H9 (cell line): ENCODE measurements around the gene PTPRN2. TPM values are rescaled to one million over a fixed set of nuclear protein-coding genes. Genes with fewer than 3 reads are reported as not detected.

Source experiments
- DNase-seq: peaks from one replicate; pipeline ENCODE4 v3.0.0-alpha.2; 2017
- H2AFZ ChIP-seq: one replicate; pipeline ENCODE4 v1.6.1; 2013; ENCODE audit warnings: mild to moderate bottlenecking, low read length, control low read depth, moderate library complexity
- H2AK5ac ChIP-seq: 2 replicates; pipeline ENCODE4 v1.6.1; 2013; ENCODE audit warnings: low read length, control low read depth, mixed read lengths; ENCODE audit not compliant: insufficient read length
- H2BK120ac ChIP-seq: one replicate; pipeline ENCODE4 v1.6.1; 2013; ENCODE audit warnings: low read depth, mild to moderate bottlenecking, low read length, control low read depth, inconsistent platforms; ENCODE audit not compliant: poor library complexity, severe bottlenecking
- H2BK12ac ChIP-seq: 2 replicates; pipeline ENCODE4 v1.6.1; 2013; ENCODE audit warnings: low read length, control low read depth, mixed read lengths, low read depth; ENCODE audit not compliant: insufficient read length
- H2BK15ac ChIP-seq: 2 replicates; pipeline ENCODE4 v1.6.1; 2013; ENCODE audit warnings: low read depth, low read length, control low read depth
- H2BK20ac ChIP-seq: one replicate; pipeline ENCODE4 v1.6.1; 2013; ENCODE audit warnings: low read depth, mild to moderate bottlenecking, low read length, control low read depth, inconsistent platforms; ENCODE audit not compliant: poor library complexity, severe bottlenecking
- H2BK5ac ChIP-seq: 2 replicates; pipeline ENCODE4 v1.6.1; 2013; ENCODE audit warnings: low read length, control low read depth, mixed read lengths; ENCODE audit not compliant: insufficient read length
- H3K14ac ChIP-seq: 2 replicates; pipeline ENCODE4 v1.6.1; 2013; ENCODE audit warnings: low read length, control low read depth; ENCODE audit not compliant: insufficient read depth
- H3K18ac ChIP-seq: 2 replicates; pipeline ENCODE4 v1.6.1; 2013; ENCODE audit warnings: low read depth, mild to moderate bottlenecking, mixed read lengths, low read length, control low read depth; ENCODE audit not compliant: insufficient read length
- H3K23ac ChIP-seq: 2 replicates; pipeline ENCODE4 v1.6.1; 2013; ENCODE audit warnings: low read length, control low read depth, mixed read lengths, low read depth; ENCODE audit not compliant: insufficient read length
- H3K23me2 ChIP-seq: 2 replicates; pipeline ENCODE4 v1.6.1; 2013; ENCODE audit warnings: low read depth, mild to moderate bottlenecking, mixed read lengths, low read length, control low read depth; ENCODE audit not compliant: insufficient read length, poor library complexity, severe bottlenecking
- H3K27ac ChIP-seq: 2 replicates; pipeline ENCODE4 v1.5.1; 2013; ENCODE audit warnings: low read length, control low read depth, mixed read lengths, low read depth; ENCODE audit not compliant: insufficient read length
- H3K27me3 ChIP-seq: 2 replicates; pipeline ENCODE4 v1.6.1; 2013; ENCODE audit warnings: low read length, control low read depth, inconsistent platforms; ENCODE audit not compliant: insufficient read depth
- H3K4ac ChIP-seq: 2 replicates; pipeline ENCODE4 v1.6.1; 2013; ENCODE audit warnings: low read depth, mild to moderate bottlenecking, control low read depth, inconsistent platforms, low read length, moderate library complexity
- H3K4me1 ChIP-seq: 2 replicates; pipeline ENCODE4 v1.6.1; 2013; ENCODE audit warnings: low read length, control low read depth, inconsistent platforms; ENCODE audit not compliant: insufficient read depth
- H3K4me2 ChIP-seq: 2 replicates; pipeline ENCODE4 v1.6.1; 2013; ENCODE audit warnings: low read length, control low read depth, mixed read lengths; ENCODE audit not compliant: insufficient read length, insufficient read depth
- H3K56ac ChIP-seq: 2 replicates; pipeline ENCODE4 v1.6.1; 2013; ENCODE audit warnings: low read depth, mild to moderate bottlenecking, mixed read lengths, low read length, control low read depth; ENCODE audit not compliant: insufficient read length
- H3K79me1 ChIP-seq: 2 replicates; pipeline ENCODE4 v1.6.1; 2013; ENCODE audit warnings: low read depth, mild to moderate bottlenecking, moderate library complexity, low read length, control low read depth, inconsistent platforms; ENCODE audit not compliant: insufficient read depth, poor library complexity, severe bottlenecking
- H3K79me2 ChIP-seq: 2 replicates; pipeline ENCODE4 v1.6.1; 2013; ENCODE audit warnings: low read length, control low read depth, inconsistent platforms; ENCODE audit not compliant: insufficient read depth
- H3K9ac ChIP-seq: 2 replicates; pipeline ENCODE4 v1.6.1; 2013; ENCODE audit warnings: low read length, control low read depth, mixed read lengths; ENCODE audit not compliant: insufficient read length; ENCODE audit errors: extremely low read depth
- H3K9me3 ChIP-seq: one replicate; pipeline ENCODE4 v1.6.1; 2013; ENCODE audit warnings: low read depth, low read length, inconsistent platforms; ENCODE audit not compliant: control insufficient read depth
- H3T11ph ChIP-seq: one replicate; pipeline ENCODE4 v1.6.1; 2013; ENCODE audit warnings: mild to moderate bottlenecking, low read length, control low read depth, inconsistent platforms
- H4K20me1 ChIP-seq: one replicate; pipeline ENCODE4 v1.6.1; 2013; ENCODE audit not compliant: control insufficient read depth, insufficient read length, insufficient read depth
- H4K5ac ChIP-seq: 2 replicates; pipeline ENCODE4 v1.6.1; 2013; ENCODE audit warnings: low read depth, mild to moderate bottlenecking, mixed read lengths, low read length, control low read depth; ENCODE audit not compliant: insufficient read length
- H4K8ac ChIP-seq: replicated peaks from 2 replicates; pipeline ENCODE4 v1.6.1; 2013; ENCODE audit warnings: low read length, control low read depth, mixed read lengths, low read depth; ENCODE audit not compliant: insufficient read length
- H4K91ac ChIP-seq: 2 replicates; pipeline ENCODE4 v1.6.1; 2013; ENCODE audit warnings: low read depth, mild to moderate bottlenecking, moderate library complexity, mixed read lengths, low read length, control low read depth; ENCODE audit not compliant: insufficient read length
- H3K27ac Mint-ChIP-seq, 3 experiments: 2 replicates in 2 of 3; 3 replicates in 1 of 3; pipeline ENCODE4 v1.8.0; 2020 to 2021; ENCODE audit warnings: mixed read lengths in 3 of 3, mild to moderate bottlenecking in 1 of 3, moderate library complexity in 1 of 3
- H3K27me3 Mint-ChIP-seq: 2 replicates; pipeline ENCODE4 v1.8.0; 2021; ENCODE audit warnings: low read depth, mild to moderate bottlenecking, moderate library complexity, mixed read lengths
- H3K36me3 Mint-ChIP-seq, 3 experiments: 2 replicates in 2 of 3; 3 replicates in 1 of 3; pipeline ENCODE4 v1.8.0; 2020 to 2021; ENCODE audit warnings: low read depth in 3 of 3, mixed read lengths in 3 of 3; ENCODE audit not compliant: insufficient read depth in 1 of 3
- H3K4me1 Mint-ChIP-seq, 2 experiments: 2 replicates each; pipeline ENCODE4 v1.8.0; 2020; ENCODE audit warnings: mixed read lengths in 2 of 2
- H3K4me3 Mint-ChIP-seq, 2 experiments: 2 replicates in 1 of 2; 3 replicates in 1 of 2; pipeline ENCODE4 v1.8.0; 2020 to 2021; ENCODE audit warnings: mild to moderate bottlenecking in 2 of 2, mixed read lengths in 2 of 2, moderate library complexity in 1 of 2
- H3K9me3 Mint-ChIP-seq, 2 experiments: 2 replicates in 1 of 2; 3 replicates in 1 of 2; pipeline ENCODE4 v1.8.0; 2020; ENCODE audit warnings: mild to moderate bottlenecking in 2 of 2, mixed read lengths in 2 of 2, moderate library complexity in 1 of 2
- CTCF ChIP-seq: fragments of 200-600 bp; sonication (generic); conservative IDR thresholded peaks from 3 replicates; pipeline ENCODE4 v1.8.0; 2021; ENCODE audit warnings: antibody characterized with exemption, mild to moderate bottlenecking
- WGBS: extraction: QIAGEN DNeasy Blood & Tissue Kit; methylation state at CpG from one replicate; pipeline ENCODE4 v1.1.7; 2013; ENCODE audit warnings: missing lambda C conversion rate, low lambda C conversion rate, mixed read lengths; ENCODE audit not compliant: insufficient read length; ENCODE audit errors: extremely low coverage; 5-methylcytosine and 5-hydroxymethylcytosine counted together
- total RNA-seq: library from RNA; stranded (reverse); gene quantifications from 2 replicates; pipeline ENCODE4 v1.2.1, GENCODE V29; 2021

PTPRN2 gene
- total RNA-seq, 1 experiment from 2014 or later: 5.2 TPM

- Mint-ChIP-seq H3K27ac (no peak overlapping the region), H3K36me3 (peaks cover 3 to 13% (median 7%) of the 10 kb centered on the region in 3 experiments; a peak in 6 of 7 replicates), H3K27me3 (peaks cover 1% of the 10 kb centered on the region; the same call in 1 of the 2 replicates), H3K9me3 (peaks cover 10 to 11% of the 10 kb centered on the region in 2 experiments; a peak in 4 of 5 replicates), H3K4me1 (no peaks in the 10 kb centered on the region), H3K4me3 (no peak overlapping the region)
- Histone ChIP-seq H3K27ac (no peak overlapping the region), H3K4me1 (no peaks in the 10 kb centered on the region), H4K8ac (no peak overlapping the region), H4K5ac (no peak overlapping the region), H3K18ac (no peak overlapping the region), H2BK12ac (no peak overlapping the region), H2BK15ac (no peak overlapping the region), H3K23ac (no peak overlapping the region), H3K4ac (no peak overlapping the region), H3T11ph (no peak overlapping the region), H2AFZ (no peak overlapping the region), H3K9ac (no peak overlapping the region), H3K79me2 (no peaks in the 10 kb centered on the region), H2BK20ac (no peak overlapping the region), H4K20me1 (no peaks in the 10 kb centered on the region), H4K91ac (no peak overlapping the region), H3K14ac (no peak overlapping the region), H2BK120ac (no peak overlapping the region), H3K79me1 (no peaks in the 10 kb centered on the region), H2AK5ac (no peak overlapping the region), H3K27me3 (no peaks in the 10 kb centered on the region), H3K4me2 (no peak overlapping the region), H3K9me3 (no peaks in the 10 kb centered on the region), H3K56ac (no peak overlapping the region), H2BK5ac (no peak overlapping the region), H3K23me2 (no peaks in the 10 kb centered on the region)
- no peak for TF ChIP-seq CTCF
- no peak for DNase-seq
- WGBS: no CpG with 5 or more reads among the region's 7 CpGs
Measured at GRCh38 chr7:158103378-158103777, 484.2 kb downstream of the PTPRN2 start.
